HG02588 (cell line): Measurements from ENCODE around the gene PHF13.
"Not testable (repeated sequence)": the region's sequence is repeated elsewhere in the genome, so short reads cannot be mapped to it uniquely, and the experiment has no call there.

Experiments
- ATAC-seq: cut with Tn5 transposase; IDR thresholded peaks from one replicate; pipeline ENCODE4 v1.9.1; 2021; ENCODE audit warnings: mild to moderate bottlenecking, moderate library complexity; ENCODE audit not compliant: unreplicated experiment

The PHF13 gene

DNA sequence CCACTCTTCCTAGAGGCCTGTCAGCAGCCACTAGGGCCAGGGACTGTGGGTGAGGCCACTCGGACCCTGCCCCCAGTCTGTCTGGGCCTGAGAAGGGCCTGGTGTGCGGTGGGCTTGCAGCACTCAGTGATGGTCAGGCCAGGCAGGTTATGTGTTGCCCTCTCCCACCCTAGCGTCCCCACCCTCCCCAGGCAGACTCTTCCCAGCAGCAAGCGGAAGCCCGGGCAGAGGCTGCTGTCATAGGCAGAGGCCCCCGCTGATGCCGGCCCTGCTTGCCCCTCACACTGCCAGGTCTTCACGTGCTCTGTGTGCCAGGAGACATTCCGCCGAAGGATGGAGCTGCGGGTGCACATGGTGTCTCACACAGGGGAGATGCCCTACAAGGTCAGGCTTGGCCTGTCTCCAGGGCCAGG lies 27.1 kb upstream of the PHF13 start:
- ATAC-seq: no peak

DNA sequence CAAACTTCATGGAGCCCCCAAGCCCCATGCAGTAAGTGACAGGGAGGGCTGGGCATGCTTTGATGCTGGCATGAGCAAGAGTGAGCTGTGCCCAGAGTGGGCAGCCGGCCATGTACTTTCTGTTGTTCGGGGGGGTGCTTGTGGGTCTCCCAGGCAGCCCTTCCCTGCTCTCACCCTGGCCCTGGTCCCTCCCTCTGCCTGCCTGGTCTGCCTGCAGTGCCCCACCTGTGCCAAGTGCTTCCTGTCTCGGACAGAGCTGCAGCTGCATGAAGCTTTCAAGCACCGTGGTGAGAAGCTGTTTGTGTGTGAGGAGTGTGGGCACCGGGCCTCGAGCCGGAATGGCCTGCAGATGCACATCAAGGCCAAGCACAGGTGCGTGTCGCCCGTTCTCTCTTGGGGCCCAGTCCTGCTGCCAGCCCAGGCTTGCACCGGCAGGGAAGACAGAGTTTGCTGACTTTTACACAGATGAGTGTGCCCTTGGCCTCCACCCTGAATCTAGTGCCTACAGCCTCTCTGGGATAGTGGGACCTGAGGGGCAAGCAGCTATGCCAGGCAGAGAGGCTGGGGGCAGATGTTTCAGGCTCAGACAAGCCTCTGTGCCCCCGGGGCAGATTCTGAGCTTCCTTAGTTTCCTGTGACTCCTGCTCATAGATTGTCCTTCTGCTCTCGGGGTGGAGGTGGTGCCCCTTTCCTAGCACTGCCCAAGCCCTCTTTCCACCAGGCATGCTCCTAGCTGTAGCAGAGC lies 26.1 kb upstream of the PHF13 start:
- no peak for ATAC-seq

GRCh38 chr1:6588128-6588892 lies 25.2 kb upstream of the PHF13 start:
- ATAC-seq: no peak

GRCh38 chr1:6588893-6589520 lies 24.5 kb upstream of the PHF13 start:
- ATAC-seq: no peak

DNA sequence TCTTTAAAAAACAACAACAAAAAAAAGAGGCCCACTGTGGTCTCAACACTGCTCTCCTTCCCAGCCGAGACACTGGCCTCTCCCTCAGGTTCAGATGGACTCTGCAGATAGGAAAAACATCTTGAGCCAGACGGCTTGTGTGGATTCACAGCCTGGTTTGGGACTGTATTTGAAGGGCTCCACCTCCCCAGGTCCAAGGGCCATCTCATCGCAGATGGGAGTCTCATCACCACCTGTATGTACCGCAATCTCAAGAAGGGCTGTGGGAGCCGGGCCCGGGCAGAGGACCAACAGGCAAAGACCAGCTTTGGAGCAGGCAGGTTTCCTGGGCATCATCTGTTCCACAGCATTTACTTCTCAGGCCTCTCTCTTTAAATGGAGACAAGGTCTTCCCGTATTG lies 23.5 kb upstream of the PHF13 start:
- no peak for ATAC-seq

DNA sequence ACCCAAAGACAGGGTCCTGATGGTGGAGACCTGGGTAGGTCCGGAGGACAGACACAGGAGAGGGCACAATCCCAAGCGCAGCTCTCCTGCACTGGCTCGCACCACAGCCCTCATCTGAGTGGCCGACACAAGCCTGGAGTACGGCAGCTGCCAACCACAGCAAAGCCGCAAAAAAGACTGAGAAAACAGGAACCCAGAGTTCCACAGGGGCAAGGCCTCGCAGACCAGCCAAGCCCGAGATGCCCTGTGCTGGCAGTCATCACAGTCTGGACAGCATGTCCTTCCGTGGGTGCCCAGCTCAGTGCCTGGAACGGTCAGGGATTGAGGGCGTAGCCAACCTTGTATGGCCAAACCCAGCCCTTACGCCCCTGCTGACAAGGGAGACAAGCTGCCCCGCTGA lies 22.3 kb upstream of the PHF13 start:
- ATAC-seq: no peak

GRCh38 chr1:6591644-6592043 lies 21.9 kb upstream of the PHF13 start:
- no peak for ATAC-seq

- no peak for ATAC-seq
These were observed 21.1 kb upstream of the PHF13 start for GRCh38 chr1:6592441-6592840.

DNA sequence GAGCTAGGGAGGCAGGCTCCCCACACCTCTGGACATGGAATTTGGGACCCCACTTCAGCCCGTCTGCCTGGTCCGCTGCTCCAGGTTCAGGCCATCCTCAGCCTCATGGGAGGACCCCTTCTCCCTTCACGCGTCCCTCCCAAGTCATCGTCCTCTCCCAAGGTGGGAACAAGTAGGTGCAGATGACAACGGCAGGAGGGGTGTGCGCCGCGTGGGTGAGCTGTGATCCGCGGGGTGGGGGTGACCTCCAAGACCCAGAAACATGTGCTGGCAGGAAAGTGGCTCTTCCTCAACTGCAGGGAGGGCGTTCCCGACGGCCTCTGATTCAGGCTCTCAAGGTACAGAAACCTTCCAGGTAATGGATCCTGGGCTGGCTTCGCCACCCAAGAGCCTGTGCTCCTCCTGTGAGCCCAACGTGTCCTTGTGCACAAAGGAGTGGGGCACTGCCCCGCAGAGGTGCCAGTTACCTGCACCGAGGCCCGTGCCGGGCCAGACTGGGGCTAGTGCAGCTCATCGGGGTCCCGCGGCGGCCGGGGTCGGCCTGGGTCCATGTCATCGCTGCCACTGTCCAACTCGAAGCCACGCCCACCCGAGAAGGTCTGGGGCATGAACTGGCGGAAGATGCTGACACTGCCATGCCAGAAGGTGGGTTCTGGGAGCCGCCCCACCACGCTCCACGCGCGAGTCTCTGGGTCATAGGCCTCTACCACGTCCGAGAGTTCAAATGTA lies 20.5 kb upstream of the PHF13 start:
- ATAC-seq: no peak

- ATAC-seq: no peak
These were observed 19.7 kb upstream of the PHF13 start for GRCh38 chr1:6593810-6594209.

DNA sequence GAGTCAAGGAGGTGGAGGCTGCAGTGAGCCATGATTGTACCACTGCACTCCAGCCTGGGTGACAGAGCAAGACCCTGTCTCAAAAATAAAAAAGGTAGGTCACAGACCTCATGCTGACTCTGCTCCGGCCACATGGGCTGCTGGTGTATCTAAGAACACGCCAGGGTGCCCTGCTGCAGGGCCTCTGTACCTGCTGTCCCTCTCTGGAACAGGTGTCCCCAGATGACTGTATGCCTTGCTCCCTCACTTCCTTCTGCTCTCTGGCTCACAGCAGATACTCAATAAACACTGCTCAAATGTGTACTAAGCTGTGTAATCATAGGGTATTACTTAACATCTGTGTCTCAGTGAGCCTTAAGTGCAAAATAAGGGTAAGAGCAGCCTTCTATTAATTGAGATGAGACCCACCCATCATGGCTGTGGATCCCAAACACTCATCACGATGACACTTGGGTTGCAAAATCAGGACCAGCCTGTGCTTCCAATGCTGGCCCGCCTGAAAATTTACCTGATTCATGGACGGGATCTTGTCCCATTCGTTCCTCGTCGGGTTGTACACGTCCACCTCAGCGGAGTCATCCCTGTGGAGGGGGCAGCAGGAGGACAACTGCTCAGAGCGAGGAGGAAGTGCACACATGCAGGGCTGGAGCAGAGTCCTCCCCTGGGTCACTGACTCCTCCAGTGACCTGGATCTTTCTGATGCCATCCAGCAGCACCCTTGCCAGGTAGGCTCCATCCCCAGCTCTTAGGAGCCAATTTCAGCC lies 18.4 kb upstream of the PHF13 start:
- no peak for ATAC-seq

- ATAC-seq: no peak
These were observed 17.2 kb upstream of the PHF13 start for GRCh38 chr1:6596351-6596750.

- no peak for ATAC-seq
These were observed 16.4 kb upstream of the PHF13 start for GRCh38 chr1:6596886-6597776.

DNA sequence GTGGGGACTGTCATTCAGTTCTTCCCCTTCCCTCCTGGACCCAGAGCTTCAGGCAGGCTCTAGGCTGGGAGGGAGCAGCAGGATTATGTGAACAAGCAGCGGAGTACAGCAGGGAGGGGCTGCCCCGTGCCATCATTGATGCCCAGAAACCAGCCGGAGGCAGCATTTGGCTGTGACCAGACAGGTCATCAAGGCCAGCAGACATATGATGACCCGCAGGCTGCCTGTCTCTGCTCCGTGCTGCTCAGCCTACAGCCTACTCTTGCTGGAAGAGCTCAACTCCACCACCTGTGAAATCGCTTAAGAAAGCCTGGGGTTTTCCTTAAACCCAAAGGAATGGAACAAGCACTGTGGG lies 15.8 kb upstream of the PHF13 start:
- ATAC-seq: no peak

GRCh38 chr1:6599141-6599975 lies 14.2 kb upstream of the PHF13 start:
- ATAC-seq: no peak

DNA sequence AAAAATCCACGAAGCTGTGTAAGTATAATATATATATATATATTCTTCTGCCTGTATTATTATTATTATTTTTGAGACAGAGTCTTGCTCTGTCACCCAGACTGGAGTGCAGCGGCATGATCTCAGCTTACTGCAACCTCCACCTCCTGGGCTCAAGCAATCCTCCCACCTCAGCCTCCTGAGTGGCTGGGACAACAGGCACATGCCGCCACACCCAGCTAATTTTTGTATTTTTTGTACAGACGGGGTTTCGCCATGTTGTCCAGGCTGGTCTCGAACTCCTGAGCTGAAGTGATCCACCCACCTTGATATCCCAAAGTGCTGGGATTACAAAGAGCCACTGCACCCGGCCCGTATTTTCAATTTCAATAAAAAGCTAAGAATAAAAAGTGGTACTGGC lies 13.5 kb upstream of the PHF13 start:
- not testable (repeated sequence) for ATAC-seq

GRCh38 chr1:6600410-6601048 lies 13.0 kb upstream of the PHF13 start:
- ATAC-seq: peak; percentile 0
